RWPE1 (cell line): ENCODE results near the gene ZFYVE9.

ENCODE experiments used
- CTCF ChIA-PET: fragments of 350-600 bp; sonication (Branson Sonifier 250); formaldehyde crosslinking; extraction: SDS; loops from one replicate; lab custom pipeline; 2021; lab: Yijun Ruan, JAX
- POLR2A ChIA-PET: fragments of 400-600 bp; formaldehyde crosslinking; extraction: SDS; loops from one replicate; lab custom pipeline; 2020; ENCODE audit warnings: antibody characterized with exemption; ENCODE audit not compliant: low non-redundant PET; lab: Yijun Ruan, JAX
- DNase-seq: peaks from one replicate; pipeline ENCODE4 v3.0.0; 2012; ENCODE audit warnings: low spot score
- H3K27ac ChIP-seq: fragments of 450-650 bp; 2 replicates; pipeline ENCODE4 v1.5.1; 2017
- TF ChIP-seq, protein P1 (sequence below): fragments of 450-650 bp; conservative IDR thresholded peaks from 2 replicates; pipeline ENCODE4 v1.5.1; 2017; ENCODE audit warnings: low read depth, mild to moderate bottlenecking

Gene ZFYVE9

DNA sequence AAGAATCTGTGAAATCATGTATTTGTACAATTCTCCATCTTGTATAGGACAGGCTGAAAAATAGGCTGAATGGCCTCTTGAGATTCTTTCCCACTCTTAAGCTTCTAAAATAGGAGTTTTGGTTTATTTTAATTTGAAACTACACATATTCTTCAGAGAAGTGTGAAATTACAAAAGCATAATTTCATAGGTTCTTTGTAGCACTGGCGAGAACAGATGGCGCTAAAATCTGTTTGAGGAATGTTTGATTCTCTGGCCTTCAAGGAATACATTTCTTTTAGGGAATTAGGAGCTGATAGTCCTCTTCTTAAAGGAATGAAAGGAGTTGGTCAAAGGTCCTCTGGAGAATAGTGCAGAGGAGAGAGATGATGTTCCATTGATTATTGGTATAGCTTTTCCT is 179.2 kb downstream of the ZFYVE9 start:
- CTCF ChIA-PET, result no interaction called here
- H3K27ac ChIP-seq, result no peak overlapping the region
- POLR2A ChIA-PET, result no interaction called here
- DNase-seq, result no peak
- TF ChIP-seq, protein P1, sequence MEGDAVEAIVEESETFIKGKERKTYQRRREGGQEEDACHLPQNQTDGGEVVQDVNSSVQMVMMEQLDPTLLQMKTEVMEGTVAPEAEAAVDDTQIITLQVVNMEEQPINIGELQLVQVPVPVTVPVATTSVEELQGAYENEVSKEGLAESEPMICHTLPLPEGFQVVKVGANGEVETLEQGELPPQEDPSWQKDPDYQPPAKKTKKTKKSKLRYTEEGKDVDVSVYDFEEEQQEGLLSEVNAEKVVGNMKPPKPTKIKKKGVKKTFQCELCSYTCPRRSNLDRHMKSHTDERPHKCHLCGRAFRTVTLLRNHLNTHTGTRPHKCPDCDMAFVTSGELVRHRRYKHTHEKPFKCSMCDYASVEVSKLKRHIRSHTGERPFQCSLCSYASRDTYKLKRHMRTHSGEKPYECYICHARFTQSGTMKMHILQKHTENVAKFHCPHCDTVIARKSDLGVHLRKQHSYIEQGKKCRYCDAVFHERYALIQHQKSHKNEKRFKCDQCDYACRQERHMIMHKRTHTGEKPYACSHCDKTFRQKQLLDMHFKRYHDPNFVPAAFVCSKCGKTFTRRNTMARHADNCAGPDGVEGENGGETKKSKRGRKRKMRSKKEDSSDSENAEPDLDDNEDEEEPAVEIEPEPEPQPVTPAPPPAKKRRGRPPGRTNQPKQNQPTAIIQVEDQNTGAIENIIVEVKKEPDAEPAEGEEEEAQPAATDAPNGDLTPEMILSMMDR, result no peak

DNA sequence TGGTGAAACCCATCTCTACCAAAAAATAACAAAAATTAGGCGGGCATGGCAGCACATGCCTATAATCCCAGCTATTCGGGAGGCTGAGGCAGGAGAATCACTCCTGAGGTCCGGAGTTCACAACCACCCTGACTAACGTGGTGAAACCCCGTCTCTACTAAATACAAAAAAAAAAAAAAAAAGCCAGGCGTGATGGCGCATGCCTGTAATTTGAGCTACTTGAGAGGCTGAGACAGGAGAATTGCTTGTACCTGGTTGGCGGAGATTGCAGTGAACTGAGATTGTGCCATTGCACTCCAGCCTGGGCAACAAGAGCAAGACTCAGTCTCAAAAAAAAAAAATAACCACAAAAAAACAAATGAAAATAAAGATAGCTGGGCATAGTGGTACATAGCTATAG is 181.8 kb downstream of the ZFYVE9 start:
- ChIA-PET POLR2A (interaction anchor here (0.6 to 0.7 kb wide), 2 partner anchors 10 to 51 kb away, joined by 4 to 6 read pairs; no protein-coding TSS in a partner anchor), CTCF (interaction anchor here (0.7 kb wide), 1 partner anchor 71 kb away, joined by 4 read pairs; no protein-coding TSS in a partner anchor)
- TF ChIP-seq, protein P1, result no peak
- no peak for DNase-seq
- H3K27ac ChIP-seq, result no peak overlapping the region

DNA sequence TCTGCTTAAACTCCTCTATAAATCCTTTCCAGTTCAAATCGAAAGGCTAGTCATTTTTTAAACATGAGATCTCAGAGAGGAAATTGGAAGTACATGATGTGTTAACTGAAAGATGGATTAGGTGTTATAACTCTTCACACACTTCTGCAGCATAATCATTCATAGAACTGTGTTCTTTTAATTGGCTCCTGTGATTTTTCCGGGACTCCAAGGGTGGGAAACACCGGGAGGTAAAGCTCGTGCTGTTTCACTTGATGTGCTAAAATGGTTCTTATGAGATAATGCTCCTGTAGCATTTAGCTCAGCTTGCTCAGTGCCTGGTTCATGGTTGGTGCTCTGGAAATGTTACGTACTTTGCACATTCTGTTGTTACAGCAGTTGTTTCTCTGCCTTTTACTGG is 183.9 kb downstream of the ZFYVE9 start:
- CTCF ChIA-PET, result no interaction called here
- no peak for DNase-seq
- POLR2A ChIA-PET, result no interaction called here
- TF ChIP-seq, protein P1, result no peak
- no peak overlapping the region for H3K27ac ChIP-seq

DNA sequence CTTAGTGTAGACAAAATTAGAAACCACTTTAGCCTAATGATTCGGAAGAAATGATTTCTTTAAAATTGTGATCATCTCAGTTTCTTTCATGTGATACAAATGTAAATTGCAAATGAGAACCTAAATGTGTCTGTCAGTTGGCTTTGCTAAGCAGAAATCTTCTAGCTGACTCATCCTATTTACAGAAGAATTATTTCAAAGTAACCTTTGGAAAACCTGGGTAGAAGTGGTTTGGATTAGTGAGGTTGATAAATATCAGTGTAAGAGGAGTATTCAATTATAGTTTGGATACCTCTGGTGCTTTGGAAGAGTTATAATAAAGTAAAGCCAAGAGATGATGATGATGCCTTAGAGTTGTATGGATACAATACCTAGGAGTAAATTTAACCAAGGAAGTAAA is 186.7 kb downstream of the ZFYVE9 start:
- CTCF ChIA-PET, result interaction anchor here (0.9 kb wide), 1 partner anchor 20 kb away, joined by 3 read pairs; no protein-coding TSS in a partner anchor
- no peak for DNase-seq
- TF ChIP-seq, protein P1, result no peak
- POLR2A ChIA-PET, result no interaction called here
- H3K27ac ChIP-seq, result no peak overlapping the region

DNA sequence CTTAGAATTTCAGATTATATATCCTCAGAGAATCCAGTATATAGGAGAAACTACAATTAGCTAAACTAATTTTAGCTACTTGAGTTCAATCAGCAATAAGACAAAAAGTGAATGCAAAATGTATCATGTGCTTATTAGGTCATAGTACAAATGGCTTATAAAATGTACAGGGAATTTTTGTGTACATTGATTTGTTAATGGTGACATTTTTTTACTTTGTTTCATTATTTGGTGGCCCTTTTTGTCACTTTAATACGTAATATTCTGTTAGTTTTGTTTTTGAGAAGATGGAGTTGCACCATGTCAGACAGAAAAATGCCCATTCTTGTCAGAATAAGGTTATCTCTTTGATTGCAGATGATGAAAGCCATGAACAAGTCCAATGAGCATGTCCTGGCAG is 190.5 kb downstream of the ZFYVE9 start:
- CTCF ChIA-PET, result no interaction called here
- TF ChIP-seq, protein P1, result no peak
- POLR2A ChIA-PET, result no interaction called here
- no peak overlapping the region for H3K27ac ChIP-seq
- DNase-seq, result no peak

DNA sequence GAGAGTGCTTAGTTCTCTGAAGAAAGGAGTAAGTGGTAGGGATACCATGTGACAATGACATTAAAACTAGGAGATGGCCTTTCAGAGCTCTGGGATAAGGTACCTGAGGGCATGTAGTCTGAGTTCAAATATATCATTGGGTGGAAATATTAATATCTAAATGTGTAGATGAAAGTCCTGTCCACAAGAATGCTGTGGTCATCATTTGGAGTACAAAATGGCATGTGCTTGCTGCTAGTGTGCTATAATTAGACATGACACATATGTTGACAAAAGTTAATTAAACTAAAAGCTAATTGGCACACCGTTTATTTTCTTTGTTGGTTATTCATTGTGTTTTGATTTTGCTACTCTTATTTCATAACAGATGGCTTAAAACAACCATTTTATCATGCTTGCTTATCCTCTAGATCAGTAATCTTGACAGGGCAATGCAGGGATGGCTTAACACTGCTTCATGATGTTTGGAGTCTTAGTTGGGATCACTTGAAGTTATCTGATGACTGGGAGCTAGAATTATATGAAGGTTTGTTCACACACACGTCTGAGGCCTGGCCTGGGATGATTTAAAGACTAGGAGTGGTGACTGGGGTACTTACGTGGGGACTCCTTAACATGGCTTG is 193.1 kb downstream of the ZFYVE9 start:
- TF ChIP-seq, protein P1, result no peak
- ChIA-PET POLR2A (no interaction called here), CTCF (interaction anchor here (0.6 kb wide), 1 partner anchor 15 kb away, joined by 3 read pairs; no protein-coding TSS in a partner anchor)
- DNase-seq, result no peak
- H3K27ac ChIP-seq, result no peak overlapping the region
